ENCODE data around the gene CADM4. TPM values are rescaled to one million over a fixed set of nuclear protein-coding genes. Genes with fewer than 3 reads are reported as not detected.

The CADM4 gene
- total RNA-seq, 1 donor from 2014 or later, result 13.4 TPM

GRCh38 chr19:43631491-43631890 is 8.2 kb downstream of the CADM4 start:
- no peak overlapping the region for H3K4me3 ChIP-seq (ENCODE audit: low read depth, low read length)
- FAIRE-seq (no peak), DNase-seq (ENCODE audit: low read depth) (no peak)
- TF ChIP-seq, protein P1, sequence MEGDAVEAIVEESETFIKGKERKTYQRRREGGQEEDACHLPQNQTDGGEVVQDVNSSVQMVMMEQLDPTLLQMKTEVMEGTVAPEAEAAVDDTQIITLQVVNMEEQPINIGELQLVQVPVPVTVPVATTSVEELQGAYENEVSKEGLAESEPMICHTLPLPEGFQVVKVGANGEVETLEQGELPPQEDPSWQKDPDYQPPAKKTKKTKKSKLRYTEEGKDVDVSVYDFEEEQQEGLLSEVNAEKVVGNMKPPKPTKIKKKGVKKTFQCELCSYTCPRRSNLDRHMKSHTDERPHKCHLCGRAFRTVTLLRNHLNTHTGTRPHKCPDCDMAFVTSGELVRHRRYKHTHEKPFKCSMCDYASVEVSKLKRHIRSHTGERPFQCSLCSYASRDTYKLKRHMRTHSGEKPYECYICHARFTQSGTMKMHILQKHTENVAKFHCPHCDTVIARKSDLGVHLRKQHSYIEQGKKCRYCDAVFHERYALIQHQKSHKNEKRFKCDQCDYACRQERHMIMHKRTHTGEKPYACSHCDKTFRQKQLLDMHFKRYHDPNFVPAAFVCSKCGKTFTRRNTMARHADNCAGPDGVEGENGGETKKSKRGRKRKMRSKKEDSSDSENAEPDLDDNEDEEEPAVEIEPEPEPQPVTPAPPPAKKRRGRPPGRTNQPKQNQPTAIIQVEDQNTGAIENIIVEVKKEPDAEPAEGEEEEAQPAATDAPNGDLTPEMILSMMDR (IDR thresholded peaks at IDR 0.05; ENCODE audit: insufficient read depth, low read length, severe bottlenecking), result no peak
- no peaks in the 10 kb centered on the region for H3K36me3 ChIP-seq (ENCODE audit: control insufficient read depth, insufficient read depth, low read length)
- H3K27me3 ChIP-seq (ENCODE audit: control insufficient read depth, insufficient read depth, low read length), result no peaks in the 10 kb centered on the region

GRCh38 chr19:43628646-43629326 is 10.9 kb downstream of the CADM4 start:
- Histone ChIP-seq H3K36me3 (ENCODE audit: control insufficient read depth, insufficient read depth, low read length) (no peaks in the 10 kb centered on the region), H3K27me3 (ENCODE audit: control insufficient read depth, insufficient read depth, low read length) (no peaks in the 10 kb centered on the region), H3K4me3 (ENCODE audit: low read depth, low read length) (no peak overlapping the region)
- DNase-seq (ENCODE audit: low read depth) (no peak), FAIRE-seq (no peak)
- TF ChIP-seq, protein P1 (IDR thresholded peaks at IDR 0.05; ENCODE audit: insufficient read depth, low read length, severe bottlenecking), result no peak

- FAIRE-seq (no peak), DNase-seq (ENCODE audit: low read depth) (no peak)
- TF ChIP-seq, protein P1 (IDR thresholded peaks at IDR 0.05; ENCODE audit: insufficient read depth, low read length, severe bottlenecking), result no peak
- no peak overlapping the region for H3K4me3 ChIP-seq (ENCODE audit: low read depth, low read length)
- no peaks in the 10 kb centered on the region for H3K36me3 ChIP-seq (ENCODE audit: control insufficient read depth, insufficient read depth, low read length)
- H3K27me3 ChIP-seq (ENCODE audit: control insufficient read depth, insufficient read depth, low read length), result no peaks in the 10 kb centered on the region
Measured at GRCh38 chr19:43626838-43627237, 12.8 kb downstream of the CADM4 start.

- TF ChIP-seq, protein P1 (IDR thresholded peaks at IDR 0.05; ENCODE audit: insufficient read depth, low read length, severe bottlenecking), result no peak
- DNase-seq (ENCODE audit: low read depth) (no peak), FAIRE-seq (peak; percentile 47)
- Histone ChIP-seq H3K27me3 (ENCODE audit: control insufficient read depth, insufficient read depth, low read length) (no peaks in the 10 kb centered on the region), H3K36me3 (ENCODE audit: control insufficient read depth, insufficient read depth, low read length) (no peaks in the 10 kb centered on the region), H3K4me3 (ENCODE audit: low read depth, low read length) (no peak overlapping the region)
Measured at GRCh38 chr19:43625918-43626579, 13.6 kb downstream of the CADM4 start.

- DNase-seq (ENCODE audit: low read depth) (peak; percentile 19), FAIRE-seq (no peak)
- TF ChIP-seq, protein P1 (IDR thresholded peaks at IDR 0.05; ENCODE audit: insufficient read depth, low read length, severe bottlenecking), result peak; percentile 26
- Histone ChIP-seq H3K36me3 (ENCODE audit: control insufficient read depth, insufficient read depth, low read length) (no peaks in the 10 kb centered on the region), H3K4me3 (ENCODE audit: low read depth, low read length) (no peak overlapping the region), H3K27me3 (ENCODE audit: control insufficient read depth, insufficient read depth, low read length) (no peaks in the 10 kb centered on the region)
Measured at GRCh38 chr19:43624933-43625332, 14.7 kb downstream of the CADM4 start.

Measured in bronchial epithelial cell (primary cell).